NCI-H187 (cell line): ENCODE measurements around the gene PRSS48.
"Not testable (repeated sequence)": the region's sequence is repeated elsewhere in the genome, so short reads cannot be mapped to it uniquely, and the experiment has no call there.

ENCODE experiments used
- DNase-seq, 2 experiments: peaks; one replicate each; lab custom pipeline; 2025; lab: John Stamatoyannopoulos, UW

PRSS48 gene

GRCh38 chr4:151263455-151263854, 13.5 kb upstream of the PRSS48 start:
- no peak for DNase-seq

DNA sequence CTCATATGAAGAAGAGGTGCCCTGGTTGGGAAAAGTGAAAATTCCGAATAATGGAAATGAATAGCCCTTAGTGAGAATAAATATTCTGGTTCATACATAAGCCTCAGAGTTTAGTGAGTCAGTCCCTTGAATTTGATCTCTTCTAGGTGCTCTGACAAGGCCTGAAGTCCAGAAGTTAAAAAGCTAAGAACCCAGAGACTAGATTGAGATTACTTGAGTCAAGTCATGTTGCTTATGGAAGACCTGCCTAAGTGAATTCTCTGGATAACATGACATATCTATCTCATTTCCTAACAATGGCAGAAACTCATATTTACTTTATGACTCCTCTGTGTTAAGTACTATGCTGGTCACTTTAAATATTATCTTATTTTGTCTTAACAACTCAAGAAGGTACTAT, 10.5 kb upstream of the PRSS48 start:
- no peak for DNase-seq

DNA sequence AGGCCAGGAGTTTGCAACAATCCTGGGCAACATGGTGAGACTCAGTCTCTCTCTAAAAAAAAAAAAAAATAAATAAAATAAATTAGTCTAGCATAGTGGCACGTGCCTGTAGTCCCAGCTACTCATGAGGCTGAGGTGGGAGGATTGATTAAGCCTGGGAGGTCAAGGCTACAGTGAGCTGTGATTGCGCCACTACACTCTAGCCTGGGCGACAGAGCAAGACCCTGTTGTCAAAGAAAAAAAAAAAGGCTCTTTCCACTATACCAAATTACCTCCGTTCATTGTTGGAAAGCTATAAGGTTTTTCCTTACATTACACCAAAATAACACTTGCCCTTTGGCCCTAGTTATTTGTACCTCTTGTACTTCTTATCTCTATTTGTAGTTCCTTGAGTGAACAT, 9.9 kb upstream of the PRSS48 start:
- no peak for DNase-seq

DNA sequence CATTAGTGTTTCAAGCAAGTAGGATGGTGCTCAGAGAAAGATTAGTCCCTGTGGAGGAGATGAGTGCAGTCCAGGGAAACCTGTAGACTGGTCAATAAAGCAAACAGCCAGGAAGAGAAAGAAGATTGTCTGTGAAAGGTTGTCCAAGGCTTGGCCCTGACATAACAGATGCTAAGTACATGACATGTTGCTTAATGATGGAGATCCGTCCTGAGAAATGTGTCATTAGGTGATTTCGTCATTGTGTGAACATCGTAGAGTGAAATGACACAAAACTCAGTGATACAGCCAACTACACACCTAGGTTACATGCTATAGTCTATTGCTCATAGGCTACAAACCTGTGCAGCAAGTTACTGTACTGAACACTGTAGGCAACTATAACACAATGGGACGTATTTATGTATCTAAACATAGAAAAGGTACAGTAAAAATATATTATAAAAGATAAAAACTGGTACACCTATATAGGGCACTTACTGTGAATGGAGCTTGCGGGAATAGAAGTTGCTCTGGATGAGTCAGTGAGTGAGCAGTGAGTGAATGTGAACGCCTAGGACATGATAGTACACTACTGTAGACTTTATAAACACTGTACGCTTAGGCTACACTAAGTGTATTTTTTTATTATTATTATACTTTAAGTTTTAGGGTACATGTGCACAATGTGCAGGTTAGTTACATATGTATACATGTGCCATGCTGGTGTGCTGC, 9.0 kb upstream of the PRSS48 start:
- no peak for DNase-seq

- not testable (repeated sequence) for DNase-seq
Observed at GRCh38 chr4:151268905-151269304, 8.1 kb upstream of the PRSS48 start.

- no peak for DNase-seq
Observed at GRCh38 chr4:151284534-151285245, 7.7 kb downstream of the PRSS48 start.

DNA sequence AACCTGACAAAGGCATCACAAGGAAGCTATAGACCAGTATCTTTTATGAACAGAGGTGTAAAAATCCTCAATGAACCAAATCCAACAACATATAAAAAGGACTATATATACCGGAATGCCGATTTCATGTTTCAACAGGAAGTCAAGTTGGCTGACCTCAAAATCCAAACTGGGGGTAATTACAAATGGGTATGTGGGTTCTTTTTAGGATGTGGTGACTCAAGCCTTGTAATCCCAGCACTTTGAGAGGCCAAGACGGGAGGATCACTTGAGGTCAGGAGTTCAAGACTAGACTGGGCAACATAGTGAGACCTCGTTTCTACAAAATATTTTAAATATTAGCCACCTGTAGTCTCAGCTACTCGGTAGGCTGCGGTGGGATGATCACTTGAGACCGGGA, 10.4 kb downstream of the PRSS48 start:
- DNase-seq, result no peak

DNA sequence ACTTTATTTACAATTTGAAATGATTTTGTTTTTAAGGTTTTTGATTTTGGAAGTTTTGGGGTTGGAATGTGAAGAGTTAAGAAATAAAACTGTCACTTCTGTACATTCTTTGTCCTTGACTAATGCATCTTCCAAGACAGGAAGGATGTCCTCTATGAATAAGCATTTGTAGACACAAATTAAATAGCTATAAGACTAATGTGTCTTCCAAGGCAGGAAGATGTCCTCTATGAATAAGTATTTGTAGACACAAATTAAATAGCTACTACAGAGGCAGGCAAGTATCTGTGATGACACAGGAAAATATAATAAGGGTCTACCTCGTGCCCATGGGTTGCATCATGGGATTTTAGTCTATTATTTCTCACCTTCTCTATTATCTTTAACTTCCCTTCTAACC, 14.5 kb downstream of the PRSS48 start:
- no peak for DNase-seq

DNA sequence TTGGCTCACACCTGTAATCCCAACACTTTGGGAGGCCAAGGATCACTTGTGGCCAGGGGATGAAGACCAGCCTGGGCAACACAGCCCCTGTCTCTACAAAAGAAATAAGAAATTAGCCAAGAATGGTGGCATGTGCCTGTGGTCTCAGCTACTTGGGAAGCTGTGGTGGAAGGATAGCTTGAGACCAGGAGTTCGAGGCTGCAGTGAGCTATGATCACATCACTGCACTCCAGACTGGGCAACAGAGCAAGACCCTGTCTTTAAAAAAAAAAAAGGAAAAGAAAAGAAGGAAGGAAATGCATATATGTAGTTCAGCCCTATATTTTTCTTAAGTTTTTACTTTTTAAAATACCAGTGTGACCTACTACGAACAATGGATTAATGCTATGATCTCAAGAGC, 15.1 kb downstream of the PRSS48 start:
- no peak for DNase-seq

GRCh38 chr4:151294833-151295496, 18.0 kb downstream of the PRSS48 start:
- DNase-seq, result no peak

DNA sequence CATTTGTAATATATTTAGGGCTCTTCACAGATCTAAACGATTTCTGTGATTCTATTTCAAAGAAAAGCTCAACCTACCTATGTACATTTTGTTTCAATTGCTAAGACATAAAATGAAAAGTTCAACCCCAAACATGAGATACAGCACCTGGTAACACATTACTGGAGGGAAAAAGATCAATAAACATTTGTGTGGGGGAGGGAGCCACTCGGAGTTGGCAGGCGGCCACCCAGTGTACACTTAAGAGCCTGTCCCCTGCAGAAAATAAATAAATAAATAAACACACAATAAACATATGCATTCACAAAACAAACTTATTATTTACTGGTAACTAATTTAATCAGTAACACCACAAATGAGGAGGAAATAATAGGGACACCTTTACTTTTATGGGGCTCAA, 19.3 kb downstream of the PRSS48 start:
- DNase-seq, result no peak

DNA sequence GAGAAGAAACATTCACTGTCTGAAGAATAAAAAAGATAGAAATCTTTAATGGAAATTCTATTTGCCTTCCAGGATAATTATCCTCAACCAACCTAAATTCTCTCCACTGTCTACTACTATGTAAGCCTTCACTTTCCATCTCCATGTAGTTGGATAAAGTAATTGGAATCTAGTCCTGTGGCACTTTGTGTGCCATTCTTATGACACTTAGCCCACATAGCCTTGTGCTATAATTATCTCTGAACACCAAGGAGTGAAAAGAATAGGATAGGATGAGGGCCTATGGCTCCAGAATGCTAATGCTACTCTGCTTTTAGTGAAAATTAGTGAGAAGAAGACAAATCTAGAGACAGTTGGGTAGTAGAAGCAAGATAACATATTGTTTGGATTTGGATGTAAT, 20.2 kb downstream of the PRSS48 start:
- no peak for DNase-seq

DNA sequence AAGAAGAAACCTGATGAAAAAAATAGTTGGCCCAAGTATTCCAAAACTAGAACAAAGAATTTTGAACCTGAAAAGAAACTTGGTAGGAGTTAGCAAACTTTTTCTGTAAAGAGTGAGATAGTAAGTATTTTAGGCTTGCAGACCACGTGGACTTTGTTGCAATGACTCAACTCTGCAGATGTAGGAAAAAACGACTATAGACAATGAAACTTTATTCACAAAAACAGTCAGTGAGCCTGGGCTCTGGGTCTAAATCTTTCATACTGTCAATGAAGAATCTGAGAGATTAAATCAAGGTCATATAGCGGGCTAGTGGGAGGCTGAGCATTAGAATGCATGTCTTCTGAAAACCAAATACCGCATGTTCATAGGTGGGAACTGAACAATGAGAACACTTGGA, 25.5 kb downstream of the PRSS48 start:
- DNase-seq, result no peak

- DNase-seq, result no peak
Observed at GRCh38 chr4:151304226-151304625, 27.3 kb downstream of the PRSS48 start.

DNA sequence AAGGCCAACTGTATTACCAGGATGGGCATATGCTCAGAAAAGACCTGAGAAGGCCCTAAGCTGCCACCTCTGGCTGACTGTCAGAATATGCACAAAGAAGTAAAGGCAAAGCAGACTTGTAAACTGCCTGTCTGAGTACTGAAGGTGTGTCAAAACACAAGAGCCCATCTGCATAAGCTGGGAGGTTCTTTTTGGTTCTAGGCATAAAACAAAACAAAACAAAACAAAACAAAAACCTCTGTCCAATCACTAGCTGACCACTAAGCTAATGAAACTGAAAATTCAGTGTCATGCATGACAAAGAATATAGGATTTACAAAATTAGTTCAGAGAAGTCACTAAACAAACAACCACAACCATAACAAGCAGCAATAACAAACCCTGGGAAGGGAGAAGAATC, 27.8 kb downstream of the PRSS48 start:
- DNase-seq, result no peak

DNA sequence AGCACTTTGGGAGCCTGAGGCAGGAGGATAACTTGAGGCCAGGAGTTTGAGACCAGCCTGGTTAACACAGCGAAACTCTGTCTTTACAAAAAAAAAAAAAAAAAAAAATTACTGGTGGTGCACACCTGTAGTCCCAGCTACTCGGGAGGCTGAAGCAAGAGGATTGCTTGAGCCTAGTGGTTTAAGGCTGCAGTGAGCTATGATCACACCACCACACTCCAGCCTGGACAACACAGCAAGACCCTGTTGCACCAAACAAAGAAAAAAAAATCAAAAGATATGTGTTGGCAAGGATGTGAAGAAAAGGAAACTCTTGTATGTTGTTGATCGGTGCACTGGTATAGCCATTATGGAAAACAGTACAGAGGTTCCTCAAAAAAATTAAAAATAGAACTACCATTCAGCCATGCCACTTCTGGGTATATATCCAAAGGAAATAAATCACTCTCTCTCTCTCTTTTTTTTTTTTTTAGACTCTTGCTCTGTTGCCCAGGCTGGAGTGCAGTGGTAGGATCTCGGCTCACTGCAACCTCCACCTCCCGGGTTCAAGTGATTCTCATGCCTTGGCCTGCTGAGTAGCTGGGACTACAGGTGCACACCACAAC, 33.3 kb downstream of the PRSS48 start:
- DNase-seq, result no peak

DNA sequence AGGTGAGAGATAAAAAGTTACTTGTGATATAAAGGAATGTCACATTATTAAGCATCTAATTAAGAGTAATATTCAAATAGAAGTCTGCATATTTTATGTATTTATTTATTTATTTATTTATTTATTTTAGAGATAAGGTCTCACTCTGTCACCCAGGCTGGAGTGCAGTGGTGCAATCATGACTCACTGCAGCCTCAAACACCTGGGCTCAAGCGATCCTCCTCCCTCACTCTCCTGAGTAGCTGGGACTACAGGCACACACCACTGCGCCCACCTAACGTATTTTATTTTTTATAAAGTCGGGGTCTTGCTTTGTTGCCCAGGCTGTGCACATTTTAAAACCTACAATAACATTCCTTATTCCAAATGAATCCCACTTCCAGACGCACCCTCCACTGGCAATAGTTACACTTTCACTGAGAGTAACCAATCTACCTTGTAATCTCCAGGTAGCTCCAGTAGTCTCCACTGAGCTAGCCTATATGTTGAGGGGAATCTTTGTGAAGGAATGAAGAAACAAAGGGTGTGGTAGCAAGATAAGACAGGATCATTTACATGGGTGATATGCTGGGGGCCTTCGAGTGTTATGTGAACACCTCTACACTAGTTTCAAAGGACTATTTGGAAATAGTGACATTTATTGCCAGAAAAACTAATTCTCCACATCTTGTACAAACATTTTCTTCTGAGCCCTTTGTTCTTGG, 36.5 kb downstream of the PRSS48 start:
- no peak for DNase-seq

DNA sequence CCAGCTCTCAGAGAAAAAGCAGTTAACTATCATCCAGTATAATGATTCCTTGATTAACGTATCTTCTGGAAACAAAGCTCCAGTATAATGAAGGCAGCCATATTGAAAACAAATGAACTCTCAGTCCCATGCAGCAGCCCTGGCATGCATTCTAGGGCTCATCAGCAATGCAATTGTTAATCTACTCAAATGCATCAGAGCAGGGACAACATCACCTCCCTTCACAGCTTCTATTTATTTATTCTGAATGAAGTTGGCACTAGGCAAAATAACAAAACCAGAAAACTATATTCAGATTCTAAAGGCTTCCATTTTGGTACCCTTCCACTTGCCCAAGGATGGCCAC, 37.0 kb downstream of the PRSS48 start:
- no peak for DNase-seq

GRCh38 chr4:151314479-151314878, 37.5 kb downstream of the PRSS48 start:
- no peak for DNase-seq

GRCh38 chr4:151315212-151315886, 38.4 kb downstream of the PRSS48 start:
- no peak for DNase-seq

DNA sequence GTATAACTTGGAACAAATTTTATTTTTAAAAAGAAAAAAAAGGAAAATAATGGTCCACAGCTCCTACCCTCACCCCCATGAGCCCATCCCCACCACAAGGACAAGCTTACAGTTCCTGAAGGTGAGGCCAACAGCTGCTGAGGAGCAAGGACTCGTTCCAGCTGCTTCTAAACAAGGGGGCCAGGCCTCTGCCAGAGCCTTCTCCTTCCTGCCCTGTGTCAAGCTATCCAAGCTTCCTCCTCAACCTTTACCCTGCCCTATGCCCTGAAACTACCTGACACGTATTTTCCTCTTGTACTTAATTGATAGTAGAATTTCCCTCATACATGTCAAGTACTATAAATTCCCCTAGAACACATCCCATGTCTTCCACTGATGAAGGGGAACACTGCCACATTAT, 39.7 kb downstream of the PRSS48 start:
- no peak for DNase-seq
